Measurements from ENCODE around the gene PLAC9.
A peak's percentile ranks its signal among the peaks of the same experiment; 100 is the strongest.

The PLAC9 gene

GRCh38 chr10:80186364-80187012 is 54.0 kb downstream of the PLAC9 start:
- DNase-seq, result no peak

- no peak for DNase-seq
Measured at GRCh38 chr10:80187060-80187459, 54.5 kb downstream of the PLAC9 start.

- DNase-seq, result peak; percentile 88 to 92 (median 89)
Measured at GRCh38 chr10:80187465-80188409, 55.2 kb downstream of the PLAC9 start.

GRCh38 chr10:80188713-80189112 is 56.2 kb downstream of the PLAC9 start:
- no peak for DNase-seq

- no peak for DNase-seq
Measured at GRCh38 chr10:80191589-80192270, 59.2 kb downstream of the PLAC9 start.

GRCh38 chr10:80192553-80192952 is 60.0 kb downstream of the PLAC9 start:
- DNase-seq, result no peak

- no peak for DNase-seq
Measured at GRCh38 chr10:80194373-80195045, 62.0 kb downstream of the PLAC9 start.
